ENCODE measurements around the gene PLXNA1.

DNA sequence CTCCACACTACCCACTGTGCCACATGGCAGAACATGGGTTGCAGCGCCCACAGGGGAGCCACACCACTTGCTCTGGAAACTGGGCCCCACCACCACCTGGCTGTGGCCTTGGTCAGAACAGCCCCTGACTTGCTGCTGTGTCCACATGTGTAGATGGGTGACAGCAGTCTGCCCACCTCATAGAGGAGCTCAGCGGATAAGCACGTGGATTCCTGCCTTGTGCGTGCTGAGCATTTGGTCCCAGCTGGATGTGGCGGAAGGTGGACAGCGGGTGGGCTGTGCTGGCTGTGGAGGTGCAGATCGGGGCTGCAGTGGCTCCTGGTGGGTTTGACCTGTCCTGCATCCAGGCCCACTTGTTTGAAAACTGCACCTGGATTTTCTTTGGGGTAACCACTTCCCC lies 6.0 kb upstream of the PLXNA1 start:
- TF ChIP-seq YY1 (IDR thresholded peaks at IDR 0.05; ENCODE audit: low read depth) (no peak), TAF1 (IDR thresholded peaks at IDR 0.05; ENCODE audit: low read depth) (no peak), USF1 (IDR thresholded peaks at IDR 0.05) (no peak)
- TF ChIP-seq, protein P1, sequence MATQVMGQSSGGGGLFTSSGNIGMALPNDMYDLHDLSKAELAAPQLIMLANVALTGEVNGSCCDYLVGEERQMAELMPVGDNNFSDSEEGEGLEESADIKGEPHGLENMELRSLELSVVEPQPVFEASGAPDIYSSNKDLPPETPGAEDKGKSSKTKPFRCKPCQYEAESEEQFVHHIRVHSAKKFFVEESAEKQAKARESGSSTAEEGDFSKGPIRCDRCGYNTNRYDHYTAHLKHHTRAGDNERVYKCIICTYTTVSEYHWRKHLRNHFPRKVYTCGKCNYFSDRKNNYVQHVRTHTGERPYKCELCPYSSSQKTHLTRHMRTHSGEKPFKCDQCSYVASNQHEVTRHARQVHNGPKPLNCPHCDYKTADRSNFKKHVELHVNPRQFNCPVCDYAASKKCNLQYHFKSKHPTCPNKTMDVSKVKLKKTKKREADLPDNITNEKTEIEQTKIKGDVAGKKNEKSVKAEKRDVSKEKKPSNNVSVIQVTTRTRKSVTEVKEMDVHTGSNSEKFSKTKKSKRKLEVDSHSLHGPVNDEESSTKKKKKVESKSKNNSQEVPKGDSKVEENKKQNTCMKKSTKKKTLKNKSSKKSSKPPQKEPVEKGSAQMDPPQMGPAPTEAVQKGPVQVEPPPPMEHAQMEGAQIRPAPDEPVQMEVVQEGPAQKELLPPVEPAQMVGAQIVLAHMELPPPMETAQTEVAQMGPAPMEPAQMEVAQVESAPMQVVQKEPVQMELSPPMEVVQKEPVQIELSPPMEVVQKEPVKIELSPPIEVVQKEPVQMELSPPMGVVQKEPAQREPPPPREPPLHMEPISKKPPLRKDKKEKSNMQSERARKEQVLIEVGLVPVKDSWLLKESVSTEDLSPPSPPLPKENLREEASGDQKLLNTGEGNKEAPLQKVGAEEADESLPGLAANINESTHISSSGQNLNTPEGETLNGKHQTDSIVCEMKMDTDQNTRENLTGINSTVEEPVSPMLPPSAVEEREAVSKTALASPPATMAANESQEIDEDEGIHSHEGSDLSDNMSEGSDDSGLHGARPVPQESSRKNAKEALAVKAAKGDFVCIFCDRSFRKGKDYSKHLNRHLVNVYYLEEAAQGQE (IDR thresholded peaks at IDR 0.05; ENCODE audit: low read depth): no peak

Data from Ishikawa (cell line).